Measurements from ENCODE around the gene RNF39. TPM values are rescaled to one million over a fixed set of nuclear protein-coding genes. Genes with fewer than 3 reads are reported as not detected.

The RNF39 gene
- total and polyA plus RNA-seq, 2 of the 13 experiments (the other 11 are each of a cell fraction or from before 2014, with no cell fraction given), result 0.13 to 1.8 TPM

GRCh38 chr6:30100585-30101443, 25.2 kb upstream of the RNF39 start (continued):
- peak; percentile 46; the same call in 1 of the 2 replicates for TF ChIP-seq ZNF644 (CRISPR knock-in tag; IDR thresholded peaks at IDR 0.05; ENCODE audit: low read depth)
- TF ChIP-seq ETV5 (CRISPR knock-in tag; IDR thresholded peaks at IDR 0.05; ENCODE audit: borderline replicate concordance), result peak; percentile 79; the same call in 1 of the 2 replicates
- TF ChIP-seq ARID4A (CRISPR knock-in tag; IDR thresholded peaks at IDR 0.05; ENCODE audit: borderline replicate concordance), result peak; percentile 87
- no peak for TF ChIP-seq ZSCAN22 (CRISPR knock-in tag; IDR thresholded peaks at IDR 0.05)
- peak; percentile 90; the same call in 1 of the 2 replicates for TF ChIP-seq ZNF550 (CRISPR knock-in tag; IDR thresholded peaks at IDR 0.05; ENCODE audit: borderline replicate concordance)
- peak; percentile 49 for TF ChIP-seq ZFX (CRISPR knock-in tag; IDR thresholded peaks at IDR 0.05; ENCODE audit: low read depth)
- TF ChIP-seq NPAS2 (CRISPR knock-in tag; IDR thresholded peaks at IDR 0.05; ENCODE audit: borderline replicate concordance), result peak; percentile 81; the same call in 1 of the 2 replicates
- peak; percentile 49; the same call in 1 of the 2 replicates for TF ChIP-seq THAP11 (CRISPR knock-in tag; IDR thresholded peaks at IDR 0.05)
- TF ChIP-seq ZFP36 (IDR thresholded peaks at IDR 0.05; ENCODE audit: borderline replicate concordance, low read depth, low read length, partially characterized antibody), result no peak
- peak; percentile 77 for TF ChIP-seq ELF3 (CRISPR knock-in tag; IDR thresholded peaks at IDR 0.05)
- no peak for TF ChIP-seq ZNF30 (CRISPR knock-in tag; IDR thresholded peaks at IDR 0.05)
- TF ChIP-seq ZNF124 (CRISPR knock-in tag; IDR thresholded peaks at IDR 0.05), result peak; percentile 95
- TF ChIP-seq ZNF678 (CRISPR knock-in tag; IDR thresholded peaks at IDR 0.05), result peak; percentile 45; the same call in 1 of the 2 replicates
- peak; percentile 71 for TF ChIP-seq KDM6A (CRISPR knock-in tag; IDR thresholded peaks at IDR 0.05; ENCODE audit: low read depth)
- TF ChIP-seq ZFP1 (CRISPR knock-in tag; IDR thresholded peaks at IDR 0.05), result peak; percentile 38; the same call in 1 of the 2 replicates
- TF ChIP-seq ZNF639 (CRISPR knock-in tag; conservative IDR thresholded peaks at IDR 0.05), result peak; percentile 57; the same call in 1 of the 2 replicates
- TF ChIP-seq GMEB1 (CRISPR knock-in tag; IDR thresholded peaks at IDR 0.05; ENCODE audit: borderline replicate concordance), result peak; percentile 80
- 0 out of 2 replicates have a peak, but pooled peaks have one; percentile 61 for TF ChIP-seq ZFP36L2 (CRISPR knock-in tag; IDR thresholded peaks at IDR 0.05)
- no peak for TF ChIP-seq ZNF552 (CRISPR knock-in tag; IDR thresholded peaks at IDR 0.05; ENCODE audit: borderline replicate concordance)
- peak; percentile 81 for TF ChIP-seq SRY (CRISPR knock-in tag; IDR thresholded peaks at IDR 0.05)
- peak; percentile 59; the same call in 1 of the 2 replicates for TF ChIP-seq KLF6 (CRISPR knock-in tag; IDR thresholded peaks at IDR 0.05)

All from HepG2 (cell line).